ENCODE data around the gene AFAP1L2.

DNA sequence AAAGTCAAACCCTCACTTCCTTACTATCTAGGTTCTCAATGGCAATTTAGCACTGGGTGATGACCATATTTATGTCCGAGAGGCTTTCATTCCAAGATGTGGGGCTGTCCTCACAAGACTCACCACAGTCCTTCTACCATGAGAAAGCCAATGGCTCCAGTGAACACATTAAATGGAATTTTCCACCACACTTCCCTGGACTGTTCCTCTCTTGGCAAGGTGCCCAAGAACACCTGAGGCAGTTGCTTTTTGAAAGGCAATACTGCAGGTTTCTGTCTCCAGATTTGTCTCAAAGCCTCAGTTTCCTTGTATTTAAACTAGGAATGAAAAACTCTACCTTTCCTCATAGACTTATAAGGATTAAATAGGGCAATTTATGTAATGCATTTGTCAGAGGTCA is 24.2 kb downstream of the AFAP1L2 start:
- TF ChIP-seq POLR2AphosphoS5 (IDR thresholded peaks at IDR 0.05) (no peak), CTCF (IDR thresholded peaks at IDR 0.05) (no peak)

All from prostate gland (tissue), 2 donors.